ENCODE measurements around the gene TBX15.

DNA sequence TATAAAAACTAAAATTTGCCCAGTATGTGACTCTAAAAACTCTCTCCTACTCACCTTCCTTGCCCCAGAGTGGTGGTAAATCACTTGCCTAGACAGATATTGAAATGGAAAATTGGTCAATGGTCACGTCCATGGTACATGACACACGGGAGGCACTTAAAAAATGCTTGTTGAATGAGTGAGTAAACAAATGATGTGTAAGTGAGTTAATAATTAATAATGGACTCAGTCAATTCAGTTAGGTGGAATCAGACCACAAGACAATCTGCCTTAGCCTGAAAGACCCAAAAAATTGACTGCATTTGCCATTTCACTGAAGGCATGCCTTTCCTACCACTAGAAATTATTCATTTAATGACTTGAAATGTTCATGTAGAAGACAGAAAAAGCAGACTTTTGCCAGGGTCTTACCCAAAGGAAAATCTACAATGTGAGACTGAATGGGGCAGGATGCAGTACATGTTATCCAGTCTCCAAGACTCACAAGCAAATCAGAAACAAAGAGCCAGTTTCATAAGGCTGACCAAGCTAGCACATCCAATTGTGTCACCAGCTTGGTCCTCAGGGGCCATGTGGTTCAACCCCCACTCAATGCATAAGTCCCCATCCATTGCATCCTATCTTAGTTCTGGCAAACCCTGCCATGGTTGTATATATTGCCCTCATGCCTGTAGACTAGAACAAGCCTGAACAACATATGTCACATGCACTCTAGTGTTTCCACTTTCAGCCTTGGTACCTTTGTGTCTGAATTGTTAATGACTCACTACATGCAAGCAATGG is 73.6 kb downstream of the TBX15 start:
- TF ChIP-seq, protein P1, sequence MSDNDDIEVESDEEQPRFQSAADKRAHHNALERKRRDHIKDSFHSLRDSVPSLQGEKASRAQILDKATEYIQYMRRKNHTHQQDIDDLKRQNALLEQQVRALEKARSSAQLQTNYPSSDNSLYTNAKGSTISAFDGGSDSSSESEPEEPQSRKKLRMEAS (IDR thresholded peaks at IDR 0.05; ENCODE audit: low read depth, low read length) = no peak
- TF ChIP-seq, protein P2, sequence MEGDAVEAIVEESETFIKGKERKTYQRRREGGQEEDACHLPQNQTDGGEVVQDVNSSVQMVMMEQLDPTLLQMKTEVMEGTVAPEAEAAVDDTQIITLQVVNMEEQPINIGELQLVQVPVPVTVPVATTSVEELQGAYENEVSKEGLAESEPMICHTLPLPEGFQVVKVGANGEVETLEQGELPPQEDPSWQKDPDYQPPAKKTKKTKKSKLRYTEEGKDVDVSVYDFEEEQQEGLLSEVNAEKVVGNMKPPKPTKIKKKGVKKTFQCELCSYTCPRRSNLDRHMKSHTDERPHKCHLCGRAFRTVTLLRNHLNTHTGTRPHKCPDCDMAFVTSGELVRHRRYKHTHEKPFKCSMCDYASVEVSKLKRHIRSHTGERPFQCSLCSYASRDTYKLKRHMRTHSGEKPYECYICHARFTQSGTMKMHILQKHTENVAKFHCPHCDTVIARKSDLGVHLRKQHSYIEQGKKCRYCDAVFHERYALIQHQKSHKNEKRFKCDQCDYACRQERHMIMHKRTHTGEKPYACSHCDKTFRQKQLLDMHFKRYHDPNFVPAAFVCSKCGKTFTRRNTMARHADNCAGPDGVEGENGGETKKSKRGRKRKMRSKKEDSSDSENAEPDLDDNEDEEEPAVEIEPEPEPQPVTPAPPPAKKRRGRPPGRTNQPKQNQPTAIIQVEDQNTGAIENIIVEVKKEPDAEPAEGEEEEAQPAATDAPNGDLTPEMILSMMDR (IDR thresholded peaks at IDR 0.05; ENCODE audit: low read depth, low read length) = no peak
- no peak for TF ChIP-seq POLR2A (IDR thresholded peaks at IDR 0.05; ENCODE audit: extremely low read depth, insufficient read length)
